GM12874 (cell line): Measurements from ENCODE around the gene NPTX1.

ENCODE experiments used
- TF ChIP-seq, protein P1 (sequence below): IDR thresholded peaks from 2 replicates; pipeline ENCODE4 v1.5.1; 2011; ENCODE audit warnings: low read depth, mild to moderate bottlenecking, control low read depth, low read length, moderate library complexity; ENCODE audit not compliant: insufficient read depth

The NPTX1 gene

DNA sequence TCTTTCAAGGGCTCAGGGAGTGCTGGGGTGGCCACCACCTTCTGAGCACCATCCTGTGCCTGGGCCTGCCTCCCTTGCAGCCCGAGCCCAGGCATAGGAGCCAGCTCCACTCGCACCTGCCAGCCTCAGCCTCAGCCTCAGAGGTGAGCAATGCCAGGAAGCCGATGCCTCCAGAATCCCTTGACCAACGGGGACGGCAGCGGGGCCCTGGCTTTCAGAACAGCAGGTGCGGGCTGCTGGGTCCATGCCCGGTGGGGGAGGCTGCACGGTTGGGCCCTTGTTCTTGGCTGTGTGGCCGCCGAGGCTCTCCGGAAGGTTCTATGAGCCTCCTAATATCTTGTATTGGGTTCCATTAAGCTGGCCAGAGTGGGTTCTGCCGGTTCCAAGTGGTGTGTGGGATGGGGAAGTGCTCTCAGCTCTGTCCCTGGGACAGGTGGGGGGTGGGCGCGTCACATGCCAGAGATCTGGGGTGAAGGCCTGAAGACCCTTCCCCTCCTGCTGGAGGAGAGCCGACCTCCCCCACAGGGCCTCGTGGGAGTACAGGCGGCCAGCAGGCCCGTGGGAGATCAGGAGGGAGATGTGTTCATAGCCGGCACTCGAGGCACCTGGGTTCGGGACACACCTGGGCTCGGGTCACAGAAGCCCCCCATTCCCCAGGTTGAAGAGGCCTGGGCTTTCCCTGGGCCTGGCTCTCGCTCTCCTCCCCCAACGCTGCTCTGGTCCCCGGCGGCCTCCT, 27.0 kb downstream of the NPTX1 start:
- TF ChIP-seq, protein P1, sequence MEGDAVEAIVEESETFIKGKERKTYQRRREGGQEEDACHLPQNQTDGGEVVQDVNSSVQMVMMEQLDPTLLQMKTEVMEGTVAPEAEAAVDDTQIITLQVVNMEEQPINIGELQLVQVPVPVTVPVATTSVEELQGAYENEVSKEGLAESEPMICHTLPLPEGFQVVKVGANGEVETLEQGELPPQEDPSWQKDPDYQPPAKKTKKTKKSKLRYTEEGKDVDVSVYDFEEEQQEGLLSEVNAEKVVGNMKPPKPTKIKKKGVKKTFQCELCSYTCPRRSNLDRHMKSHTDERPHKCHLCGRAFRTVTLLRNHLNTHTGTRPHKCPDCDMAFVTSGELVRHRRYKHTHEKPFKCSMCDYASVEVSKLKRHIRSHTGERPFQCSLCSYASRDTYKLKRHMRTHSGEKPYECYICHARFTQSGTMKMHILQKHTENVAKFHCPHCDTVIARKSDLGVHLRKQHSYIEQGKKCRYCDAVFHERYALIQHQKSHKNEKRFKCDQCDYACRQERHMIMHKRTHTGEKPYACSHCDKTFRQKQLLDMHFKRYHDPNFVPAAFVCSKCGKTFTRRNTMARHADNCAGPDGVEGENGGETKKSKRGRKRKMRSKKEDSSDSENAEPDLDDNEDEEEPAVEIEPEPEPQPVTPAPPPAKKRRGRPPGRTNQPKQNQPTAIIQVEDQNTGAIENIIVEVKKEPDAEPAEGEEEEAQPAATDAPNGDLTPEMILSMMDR: no peak

DNA sequence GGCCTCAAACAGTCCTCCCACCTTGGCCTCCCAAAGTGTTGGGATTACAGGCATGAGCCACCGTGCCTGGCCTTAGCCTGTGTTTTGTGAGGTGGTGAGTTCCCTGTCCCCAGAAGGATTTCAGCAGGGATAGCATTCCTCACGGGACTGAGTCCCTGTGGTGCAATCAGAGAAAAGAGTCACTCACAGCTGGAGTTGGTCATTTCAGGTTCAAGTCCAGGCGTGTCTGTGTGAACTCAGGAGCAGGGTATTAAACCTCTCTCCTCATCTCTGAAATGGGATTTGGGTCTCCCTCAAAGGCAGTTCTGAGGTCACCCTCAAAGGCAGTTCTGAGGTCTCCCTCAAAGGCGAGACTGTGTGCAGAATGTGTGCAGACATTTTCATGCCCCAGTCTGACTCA, 28.6 kb downstream of the NPTX1 start:
- TF ChIP-seq, protein P1: no peak

GRCh38 chr17:80446645-80447405, 29.6 kb downstream of the NPTX1 start:
- TF ChIP-seq, protein P1: no peak

DNA sequence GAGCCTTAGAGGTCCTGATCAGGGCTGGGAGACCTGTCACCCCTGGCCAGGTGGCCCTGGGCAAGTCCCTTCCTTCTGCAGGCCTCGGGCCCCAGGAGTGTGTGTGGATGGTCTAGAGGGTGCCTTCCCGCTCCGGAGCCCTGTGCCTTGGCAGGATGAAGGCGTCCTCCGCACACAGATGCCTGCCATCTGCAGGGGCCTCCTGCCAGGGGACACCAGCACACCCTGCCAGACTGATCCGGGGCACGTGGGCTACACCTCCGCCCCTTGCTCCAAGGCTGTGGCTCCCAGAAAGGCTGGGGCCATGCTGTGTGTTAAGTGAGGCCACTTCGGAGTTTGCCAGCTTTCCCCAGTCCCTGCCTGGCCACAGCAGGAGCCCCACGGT, 30.7 kb downstream of the NPTX1 start:
- TF ChIP-seq, protein P1: no peak

GRCh38 chr17:80445007-80445725, 31.2 kb downstream of the NPTX1 start:
- TF ChIP-seq, protein P1: no peak

DNA sequence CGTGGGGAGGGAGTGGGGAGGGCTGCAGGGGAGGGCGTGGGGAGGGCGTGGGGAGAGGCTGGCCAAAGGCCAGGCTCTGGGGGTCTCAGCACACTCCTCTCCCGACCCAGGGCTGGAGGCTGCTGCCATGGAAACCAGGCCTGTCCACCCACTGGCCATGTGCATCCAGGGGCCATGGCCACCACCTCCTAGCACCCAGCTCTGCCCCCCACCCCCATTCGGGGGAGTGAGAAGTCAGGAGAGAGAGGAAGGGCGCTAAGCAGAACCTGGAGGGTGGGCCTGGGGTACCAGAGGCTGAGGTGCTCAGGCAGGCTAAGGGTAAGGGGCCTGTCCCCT, 31.8 kb downstream of the NPTX1 start:
- TF ChIP-seq, protein P1: no peak

DNA sequence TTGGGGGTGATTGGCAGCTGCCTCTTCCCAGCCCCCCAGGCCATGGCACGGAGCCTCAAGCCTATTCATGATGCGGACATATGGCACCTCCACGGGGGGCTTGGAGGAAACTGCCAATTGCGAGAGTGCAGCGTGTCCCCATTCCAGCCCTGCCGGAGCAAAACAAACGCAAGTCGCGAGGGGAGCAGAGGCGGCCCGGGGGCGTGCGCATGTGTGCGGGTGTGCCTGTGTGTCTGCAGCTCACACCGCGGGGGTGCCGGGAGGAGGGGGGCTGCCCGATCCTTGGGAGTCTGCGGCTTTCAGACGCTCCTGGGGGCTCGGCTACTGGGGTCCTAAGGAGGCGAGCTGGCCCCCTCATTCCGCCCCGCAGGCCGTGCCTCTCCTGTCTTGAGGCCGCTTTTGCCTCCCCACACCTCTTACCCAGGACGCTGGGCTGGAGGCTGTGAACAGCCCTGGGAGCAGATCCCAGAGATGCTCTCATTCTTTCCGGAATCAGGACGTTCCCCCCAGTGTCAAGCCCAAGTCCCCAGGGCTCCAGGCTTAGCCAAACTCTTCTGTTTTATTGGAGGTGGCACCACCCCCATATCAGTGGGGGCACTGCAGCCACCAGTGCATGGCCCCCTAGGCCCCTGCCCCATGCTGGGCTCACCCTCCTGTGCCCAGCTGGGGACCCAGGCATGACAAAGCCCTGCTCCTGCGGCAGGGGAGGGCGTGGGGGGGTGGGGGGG, 32.3 kb downstream of the NPTX1 start:
- TF ChIP-seq, protein P1: no peak
